ENCODE measurements around the gene RPL29.

Gene RPL29

GRCh38 chr3:52023101-52023770, 27.5 kb upstream of the RPL29 start:
- Histone ChIP-seq H3K9me3 (ENCODE audit: low read length) (no peaks in the 10 kb centered on the region), H3K36me3 (ENCODE audit: insufficient read depth, low read length) (no peaks in the 10 kb centered on the region), H3K27me3 (ENCODE audit: insufficient read depth, low read length) (peaks cover 9% of the 10 kb centered on the region), H3K4me1 (ENCODE audit: insufficient read depth, low read length) (no peaks in the 10 kb centered on the region), H3K4me3 (ENCODE audit: low read length) (no peak overlapping the region), H2AFZ (ENCODE audit: low read depth, low read length) (no peak overlapping the region)

DNA sequence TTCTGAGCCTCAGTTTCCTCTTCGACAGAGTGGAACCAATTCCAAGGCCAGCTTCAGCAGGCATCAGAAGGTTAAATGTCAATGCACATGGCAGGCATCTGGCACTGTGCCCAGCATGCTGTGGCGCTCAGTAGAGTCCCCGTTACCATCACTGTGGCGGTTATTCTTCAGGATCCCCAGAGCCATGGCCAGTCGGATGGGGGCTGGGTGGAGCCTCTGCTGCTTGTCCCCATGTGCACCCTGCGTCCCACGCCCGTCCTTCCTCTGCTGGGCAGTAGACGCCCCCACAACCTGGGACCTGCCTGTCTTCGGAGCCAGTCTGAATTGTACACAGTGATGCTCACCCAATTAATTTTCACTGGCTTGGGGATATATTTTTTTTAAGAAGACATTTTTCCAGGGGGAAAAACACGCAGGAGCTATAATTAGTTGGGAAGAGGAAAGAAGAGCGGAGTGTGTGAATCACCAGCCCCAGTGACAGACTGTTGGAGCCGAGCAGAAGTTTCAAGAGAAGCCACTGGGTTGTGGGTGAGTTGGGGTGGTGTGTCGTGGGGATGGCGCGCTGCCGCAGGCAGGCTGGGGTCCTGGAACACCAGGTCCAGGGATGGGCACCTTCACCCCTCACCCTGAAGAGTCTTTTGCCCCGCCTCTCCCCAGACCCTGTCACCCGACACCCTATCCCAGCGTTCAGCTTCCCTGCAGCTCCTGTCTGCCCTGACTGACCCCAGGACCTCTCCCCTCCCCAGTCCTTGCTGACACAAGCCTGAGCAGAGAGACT, 26.8 kb upstream of the RPL29 start:
- no peak overlapping the region for H2AFZ ChIP-seq (ENCODE audit: low read depth, low read length)
- H3K36me3 ChIP-seq (ENCODE audit: insufficient read depth, low read length) = no peaks in the 10 kb centered on the region
- H3K27me3 ChIP-seq (ENCODE audit: insufficient read depth, low read length) = peaks cover 9% of the 10 kb centered on the region
- H3K9me3 ChIP-seq (ENCODE audit: low read length) = no peaks in the 10 kb centered on the region
- no peaks in the 10 kb centered on the region for H3K4me1 ChIP-seq (ENCODE audit: insufficient read depth, low read length)
- no peak overlapping the region for H3K4me3 ChIP-seq (ENCODE audit: low read length)

- H2AFZ ChIP-seq (ENCODE audit: low read depth, low read length) = no peak overlapping the region
- H3K4me1 ChIP-seq (ENCODE audit: insufficient read depth, low read length) = no peaks in the 10 kb centered on the region
- H3K27me3 ChIP-seq (ENCODE audit: insufficient read depth, low read length) = peaks cover 11% of the 10 kb centered on the region
- H3K9me3 ChIP-seq (ENCODE audit: low read length) = no peaks in the 10 kb centered on the region
- H3K36me3 ChIP-seq (ENCODE audit: insufficient read depth, low read length) = no peaks in the 10 kb centered on the region
- H3K4me3 ChIP-seq (ENCODE audit: low read length) = no peak overlapping the region
These were observed 26.0 kb upstream of the RPL29 start for GRCh38 chr3:52021489-52022268.

GRCh38 chr3:52020796-52021195, 25.1 kb upstream of the RPL29 start:
- Histone ChIP-seq H3K9me3 (ENCODE audit: low read length) (no peaks in the 10 kb centered on the region), H3K27me3 (ENCODE audit: insufficient read depth, low read length) (peaks cover 10% of the 10 kb centered on the region), H2AFZ (ENCODE audit: low read depth, low read length) (no peak overlapping the region), H3K4me3 (ENCODE audit: low read length) (no peak overlapping the region), H3K4me1 (ENCODE audit: insufficient read depth, low read length) (no peaks in the 10 kb centered on the region), H3K36me3 (ENCODE audit: insufficient read depth, low read length) (no peaks in the 10 kb centered on the region)

DNA sequence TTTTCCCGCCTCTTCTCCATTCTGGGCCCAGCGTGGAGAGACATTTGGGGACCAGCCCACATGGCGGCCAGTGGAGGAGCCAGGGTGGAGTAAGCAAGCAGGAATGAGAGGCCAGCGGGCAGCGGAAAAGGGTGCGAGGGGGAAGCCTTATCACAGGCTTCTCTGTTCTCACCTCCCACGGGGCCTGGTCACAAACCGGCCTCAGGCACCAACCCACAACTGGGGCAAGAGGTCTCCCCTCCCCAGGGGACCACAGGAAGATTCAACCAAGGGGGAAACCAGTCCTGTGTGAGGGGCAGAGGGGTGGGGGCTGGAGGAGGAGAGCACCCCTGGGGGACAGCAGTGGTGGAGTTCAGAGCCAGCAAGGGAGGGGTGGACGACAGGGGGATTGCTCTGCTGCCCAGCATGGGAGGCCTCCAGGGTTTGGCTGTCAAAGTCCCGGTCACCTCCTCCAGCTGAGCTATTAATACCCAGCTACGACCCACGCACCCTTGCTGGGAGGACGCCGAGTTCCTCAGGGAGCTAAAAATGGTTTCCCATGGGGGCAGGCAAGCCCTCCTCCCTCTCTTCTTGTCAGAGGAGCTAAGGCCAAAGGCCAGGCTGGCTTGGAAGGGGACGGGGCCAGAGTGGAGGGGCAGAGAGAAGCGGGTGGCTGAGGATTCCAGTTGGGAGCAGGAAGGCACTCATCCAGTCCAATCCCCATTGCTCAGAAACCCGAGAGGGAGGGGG, 23.8 kb upstream of the RPL29 start:
- H3K27me3 ChIP-seq (ENCODE audit: insufficient read depth, low read length) = peaks cover 2% of the 10 kb centered on the region
- no peaks in the 10 kb centered on the region for H3K9me3 ChIP-seq (ENCODE audit: low read length)
- no peaks in the 10 kb centered on the region for H3K36me3 ChIP-seq (ENCODE audit: insufficient read depth, low read length)

GRCh38 chr3:52018319-52019000, 22.8 kb upstream of the RPL29 start:
- no peak overlapping the region for H3K4me3 ChIP-seq (ENCODE audit: low read length)
- H3K4me1 ChIP-seq (ENCODE audit: insufficient read depth, low read length) = no peaks in the 10 kb centered on the region
- no peaks in the 10 kb centered on the region for H3K36me3 ChIP-seq (ENCODE audit: insufficient read depth, low read length)
- H2AFZ ChIP-seq (ENCODE audit: low read depth, low read length) = no peak overlapping the region
- H3K9me3 ChIP-seq (ENCODE audit: low read length) = no peaks in the 10 kb centered on the region
- H3K27me3 ChIP-seq (ENCODE audit: insufficient read depth, low read length) = peaks cover 2% of the 10 kb centered on the region

More for the DNA sequence above, 23.8 kb upstream of the RPL29 start:
- H2AFZ ChIP-seq (ENCODE audit: low read depth, low read length) = no peak overlapping the region
- no peak overlapping the region for H3K4me3 ChIP-seq (ENCODE audit: low read length)
- no peaks in the 10 kb centered on the region for H3K4me1 ChIP-seq (ENCODE audit: insufficient read depth, low read length)

DNA sequence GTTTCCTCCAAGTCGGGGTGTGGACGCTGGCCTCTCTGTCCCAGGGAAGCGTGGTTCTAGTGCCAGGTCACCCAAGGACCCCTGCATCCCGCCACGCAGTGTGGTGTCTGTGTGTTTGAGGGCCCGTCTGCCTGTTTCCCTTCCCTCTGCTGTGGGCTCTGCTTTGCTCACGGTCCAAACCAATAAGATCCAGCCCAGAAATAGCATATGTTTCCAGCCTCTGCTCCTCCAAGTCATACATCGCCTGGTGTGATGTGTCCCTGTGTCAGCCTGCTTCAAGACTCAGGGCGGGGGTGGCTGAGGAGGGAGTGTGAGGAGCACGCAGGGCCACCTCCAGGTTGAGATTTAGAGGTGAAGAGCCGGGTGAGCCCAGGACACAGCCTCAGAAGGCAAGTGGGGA, 21.9 kb upstream of the RPL29 start:
- Histone ChIP-seq H3K27me3 (ENCODE audit: insufficient read depth, low read length) (peaks cover 2% of the 10 kb centered on the region), H3K9me3 (ENCODE audit: low read length) (no peaks in the 10 kb centered on the region), H2AFZ (ENCODE audit: low read depth, low read length) (no peak overlapping the region), H3K4me3 (ENCODE audit: low read length) (no peak overlapping the region), H3K36me3 (ENCODE audit: insufficient read depth, low read length) (no peaks in the 10 kb centered on the region), H3K4me1 (ENCODE audit: insufficient read depth, low read length) (no peaks in the 10 kb centered on the region)

DNA sequence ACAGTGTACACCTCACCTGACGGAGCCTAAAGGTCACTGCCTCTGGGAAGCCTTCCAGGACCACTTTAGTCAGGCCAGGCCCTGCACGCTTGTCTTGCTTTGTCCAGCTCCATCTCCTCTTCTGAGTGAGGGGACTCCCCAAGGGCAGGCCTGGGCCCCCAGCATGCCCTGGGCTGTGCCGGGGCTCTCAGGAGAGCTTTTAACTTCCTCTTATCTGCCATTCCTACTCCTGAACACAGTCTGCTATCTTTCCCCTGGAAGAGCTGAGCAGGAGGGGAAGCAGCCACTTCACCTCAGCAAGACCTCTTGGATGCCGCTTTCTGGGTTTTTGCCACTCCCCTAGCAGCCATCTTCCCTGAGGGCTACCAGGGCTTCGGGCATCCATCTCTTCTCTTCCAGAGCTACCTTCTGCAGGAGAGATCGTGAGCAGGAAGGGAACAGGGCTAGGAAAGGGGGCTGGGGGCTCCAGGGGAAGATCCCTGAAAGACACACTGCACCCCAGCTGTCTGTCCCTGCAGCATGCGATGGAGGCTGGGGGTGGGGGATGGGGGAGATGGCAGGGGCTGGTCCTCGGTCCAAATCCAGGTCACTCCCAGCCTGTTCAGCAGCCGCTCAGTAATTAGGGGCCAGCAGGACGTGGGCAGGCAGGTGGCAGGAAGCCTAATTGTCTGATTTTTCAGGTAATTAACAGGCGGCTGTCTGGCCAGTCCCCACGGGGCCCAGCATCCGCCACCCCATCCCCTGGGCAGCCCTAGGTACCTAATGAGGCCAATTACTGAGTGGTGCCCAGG, 19.9 kb upstream of the RPL29 start:
- H3K9me3 ChIP-seq (ENCODE audit: low read length) = peaks cover 3% of the 10 kb centered on the region
- H3K4me3 ChIP-seq (ENCODE audit: low read length) = no peak overlapping the region

GRCh38 chr3:52014613-52015012, 18.9 kb upstream of the RPL29 start:
- no peaks in the 10 kb centered on the region for H3K36me3 ChIP-seq (ENCODE audit: insufficient read depth, low read length)
- H3K4me3 ChIP-seq (ENCODE audit: low read length) = no peak overlapping the region
- H3K4me1 ChIP-seq (ENCODE audit: insufficient read depth, low read length) = no peaks in the 10 kb centered on the region
- no peak overlapping the region for H2AFZ ChIP-seq (ENCODE audit: low read depth, low read length)
- peaks cover 2% of the 10 kb centered on the region for H3K27me3 ChIP-seq (ENCODE audit: insufficient read depth, low read length)
- H3K9me3 ChIP-seq (ENCODE audit: low read length) = peaks cover 3% of the 10 kb centered on the region

More for the DNA sequence above, 19.9 kb upstream of the RPL29 start:
- Histone ChIP-seq H3K4me1 (ENCODE audit: insufficient read depth, low read length) (no peaks in the 10 kb centered on the region), H3K27me3 (ENCODE audit: insufficient read depth, low read length) (peaks cover 2% of the 10 kb centered on the region), H2AFZ (ENCODE audit: low read depth, low read length) (no peak overlapping the region), H3K36me3 (ENCODE audit: insufficient read depth, low read length) (no peaks in the 10 kb centered on the region)

DNA sequence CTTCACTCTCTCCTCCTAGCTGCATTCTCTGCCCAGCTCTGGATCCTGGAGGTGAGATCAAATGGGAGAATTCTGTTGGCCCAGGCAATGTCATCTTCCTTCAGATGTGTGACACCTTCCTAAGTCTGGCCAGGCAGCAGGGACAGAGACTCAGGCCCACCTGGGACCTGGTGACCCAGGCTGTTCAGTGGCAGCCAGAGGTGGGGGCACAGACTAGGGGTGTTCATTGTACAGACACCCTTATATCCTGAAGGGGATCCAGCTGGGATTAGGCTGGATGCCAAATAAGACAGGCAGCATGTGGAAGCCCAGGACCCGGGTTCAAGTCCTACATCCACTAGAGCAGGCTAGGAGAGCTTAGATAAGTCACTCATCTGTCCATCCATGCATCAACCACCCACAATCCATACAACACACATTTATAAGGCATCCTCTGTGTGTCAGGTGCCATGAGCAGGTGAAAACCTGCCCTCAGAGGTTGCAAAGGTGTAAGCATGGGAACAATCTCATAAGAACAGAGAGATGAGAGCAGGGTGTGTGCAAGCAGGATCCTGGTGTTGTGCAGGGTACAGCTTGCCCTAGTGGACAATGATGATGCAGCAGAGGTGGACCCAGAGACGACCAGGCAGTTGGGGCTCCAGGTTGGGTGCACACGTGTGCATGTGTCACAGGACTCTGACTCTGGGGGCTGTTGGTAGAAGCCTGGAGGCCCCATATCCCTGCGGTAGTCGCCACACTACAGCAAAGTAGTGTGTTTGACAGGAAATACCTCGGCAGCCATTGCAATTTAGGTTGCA, 18.3 kb upstream of the RPL29 start:
- peaks cover 3% of the 10 kb centered on the region for H3K9me3 ChIP-seq (ENCODE audit: low read length)
- H3K4me1 ChIP-seq (ENCODE audit: insufficient read depth, low read length) = no peaks in the 10 kb centered on the region
- no peak overlapping the region for H3K4me3 ChIP-seq (ENCODE audit: low read length)
- no peaks in the 10 kb centered on the region for H3K36me3 ChIP-seq (ENCODE audit: insufficient read depth, low read length)
- H2AFZ ChIP-seq (ENCODE audit: low read depth, low read length) = no peak overlapping the region
- H3K27me3 ChIP-seq (ENCODE audit: insufficient read depth, low read length) = peaks cover 2% of the 10 kb centered on the region

GRCh38 chr3:52012699-52013098, 17.0 kb upstream of the RPL29 start:
- H3K9me3 ChIP-seq (ENCODE audit: low read length) = peaks cover 3% of the 10 kb centered on the region
- peaks cover 2% of the 10 kb centered on the region for H3K27me3 ChIP-seq (ENCODE audit: insufficient read depth, low read length)
- no peaks in the 10 kb centered on the region for H3K4me1 ChIP-seq (ENCODE audit: insufficient read depth, low read length)
- H3K36me3 ChIP-seq (ENCODE audit: insufficient read depth, low read length) = no peaks in the 10 kb centered on the region
- H3K4me3 ChIP-seq (ENCODE audit: low read length) = no peak overlapping the region
- H2AFZ ChIP-seq (ENCODE audit: low read depth, low read length) = no peak overlapping the region
